Thoracic aorta endothelial cell (primary cell): ENCODE measurements around the gene AQP4. TPM values are rescaled to one million over a fixed set of nuclear protein-coding genes. Genes with fewer than 3 reads are reported as not detected.

Experiments
- total RNA-seq: library from RNA; depleted of rRNA; stranded (reverse); fragments of >200 nt; gene quantifications from 2 replicates; pipeline ENCODE4 v1.2.3, GENCODE V29; 2012

AQP4 gene
- not detected in 2 replicates for total RNA-seq

DNA sequence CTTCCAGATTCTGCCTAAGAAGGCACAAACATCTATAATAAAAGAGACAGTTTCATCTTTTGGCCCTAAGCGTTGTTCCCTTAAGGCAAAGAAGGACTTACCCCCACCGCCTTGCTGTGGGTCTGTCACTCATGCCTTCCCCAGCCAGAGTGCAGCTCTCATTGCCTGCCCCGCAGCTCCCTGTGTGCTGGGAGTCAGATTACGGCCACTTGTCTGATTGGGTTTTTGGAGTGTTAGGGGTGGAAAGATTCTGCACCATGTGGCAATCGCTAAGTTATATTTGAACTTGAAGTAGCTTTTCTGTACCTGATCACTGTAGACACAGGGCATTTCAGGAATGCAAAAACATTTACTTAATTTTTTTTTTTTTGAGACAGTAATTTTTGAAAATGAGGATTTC lies at the start of gene AQP4:
TSS of gene AQP4 (minus strand) at position 151 of the 400 bp plus-strand sequence. CDS start at position 133, 18 bp downstream.

